ENCODE data around the gene NUDT22.

GRCh38 chr11:64251016-64251752 is 25.1 kb downstream of the NUDT22 start, which contains the start of gene PLCB3:
- peak; percentile 66 for TF ChIP-seq CTCF (IDR thresholded peaks at IDR 0.05; ENCODE audit: low read depth, low read length, poor library complexity, severe bottlenecking)
- no peak for TF ChIP-seq EZH2phosphoT487 (IDR thresholded peaks at IDR 0.05; ENCODE audit: borderline replicate concordance, low read length)

Data from DOHH2 (cell line).